ENCODE results near the gene PLEKHJ1. TPM values are rescaled to one million over a fixed set of nuclear protein-coding genes. Genes with fewer than 3 reads are reported as not detected.
A peak's percentile ranks its signal among the peaks of the same experiment; 100 is the strongest.

Gene PLEKHJ1
- total and polyA plus RNA-seq, 2 of the 13 experiments (the other 11 are each of a cell fraction or from before 2014, with no cell fraction given), result 70.5 to 130 TPM

DNA sequence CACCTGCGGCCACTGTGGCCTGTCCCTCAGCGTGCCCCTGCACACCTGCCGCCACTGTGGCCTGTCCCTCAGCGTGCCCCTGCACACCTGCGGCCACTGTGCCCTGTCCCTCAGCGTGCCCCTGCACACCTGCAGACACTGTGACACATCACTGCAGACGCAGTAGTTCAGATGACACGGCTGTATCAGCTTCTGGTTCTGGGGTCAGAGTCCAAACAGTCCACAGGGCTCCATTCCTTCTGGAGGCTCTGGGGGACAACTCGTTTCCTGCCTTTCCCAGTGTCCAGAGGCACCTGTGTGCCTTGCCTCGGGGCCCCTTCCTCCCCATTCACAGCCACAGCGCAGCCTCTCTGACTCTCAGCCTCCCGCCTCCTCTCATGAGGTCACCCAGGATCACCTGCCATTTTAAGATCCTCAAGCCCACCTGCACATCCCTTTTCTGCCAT, 6.0 kb upstream of the PLEKHJ1 start (continued):
- TF ChIP-seq, protein P1, sequence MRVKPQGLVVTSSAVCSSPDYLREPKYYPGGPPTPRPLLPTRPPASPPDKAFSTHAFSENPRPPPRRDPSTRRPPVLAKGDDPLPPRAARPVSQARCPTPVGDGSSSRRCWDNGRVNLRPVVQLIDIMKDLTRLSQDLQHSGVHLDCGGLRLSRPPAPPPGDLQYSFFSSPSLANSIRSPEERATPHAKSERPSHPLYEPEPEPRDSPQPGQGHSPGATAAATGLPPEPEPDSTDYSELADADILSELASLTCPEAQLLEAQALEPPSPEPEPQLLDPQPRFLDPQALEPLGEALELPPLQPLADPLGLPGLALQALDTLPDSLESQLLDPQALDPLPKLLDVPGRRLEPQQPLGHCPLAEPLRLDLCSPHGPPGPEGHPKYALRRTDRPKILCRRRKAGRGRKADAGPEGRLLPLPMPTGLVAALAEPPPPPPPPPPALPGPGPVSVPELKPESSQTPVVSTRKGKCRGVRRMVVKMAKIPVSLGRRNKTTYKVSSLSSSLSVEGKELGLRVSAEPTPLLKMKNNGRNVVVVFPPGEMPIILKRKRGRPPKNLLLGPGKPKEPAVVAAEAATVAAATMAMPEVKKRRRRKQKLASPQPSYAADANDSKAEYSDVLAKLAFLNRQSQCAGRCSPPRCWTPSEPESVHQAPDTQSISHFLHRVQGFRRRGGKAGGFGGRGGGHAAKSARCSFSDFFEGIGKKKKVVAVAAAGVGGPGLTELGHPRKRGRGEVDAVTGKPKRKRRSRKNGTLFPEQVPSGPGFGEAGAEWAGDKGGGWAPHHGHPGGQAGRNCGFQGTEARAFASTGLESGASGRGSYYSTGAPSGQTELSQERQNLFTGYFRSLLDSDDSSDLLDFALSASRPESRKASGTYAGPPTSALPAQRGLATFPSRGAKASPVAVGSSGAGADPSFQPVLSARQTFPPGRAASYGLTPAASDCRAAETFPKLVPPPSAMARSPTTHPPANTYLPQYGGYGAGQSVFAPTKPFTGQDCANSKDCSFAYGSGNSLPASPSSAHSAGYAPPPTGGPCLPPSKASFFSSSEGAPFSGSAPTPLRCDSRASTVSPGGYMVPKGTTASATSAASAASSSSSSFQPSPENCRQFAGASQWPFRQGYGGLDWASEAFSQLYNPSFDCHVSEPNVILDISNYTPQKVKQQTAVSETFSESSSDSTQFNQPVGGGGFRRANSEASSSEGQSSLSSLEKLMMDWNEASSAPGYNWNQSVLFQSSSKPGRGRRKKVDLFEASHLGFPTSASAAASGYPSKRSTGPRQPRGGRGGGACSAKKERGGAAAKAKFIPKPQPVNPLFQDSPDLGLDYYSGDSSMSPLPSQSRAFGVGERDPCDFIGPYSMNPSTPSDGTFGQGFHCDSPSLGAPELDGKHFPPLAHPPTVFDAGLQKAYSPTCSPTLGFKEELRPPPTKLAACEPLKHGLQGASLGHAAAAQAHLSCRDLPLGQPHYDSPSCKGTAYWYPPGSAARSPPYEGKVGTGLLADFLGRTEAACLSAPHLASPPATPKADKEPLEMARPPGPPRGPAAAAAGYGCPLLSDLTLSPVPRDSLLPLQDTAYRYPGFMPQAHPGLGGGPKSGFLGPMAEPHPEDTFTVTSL (CRISPR knock-in tag; IDR thresholded peaks at IDR 0.05; ENCODE audit: borderline replicate concordance), result no peak
- TF ChIP-seq NCOR1 (IDR thresholded peaks at IDR 0.05; ENCODE audit: borderline replicate concordance, low read length) (no peak), NFIC (IDR thresholded peaks at IDR 0.05; ENCODE audit: low read length) (no peak), RELA (CRISPR knock-in tag; IDR thresholded peaks at IDR 0.05) (no peak), POLR2A (IDR thresholded peaks at IDR 0.05; ENCODE audit: insufficient read depth in 1 of 2, low read depth in 2 of 2, low read length in 2 of 2) (peak in 1 of 2 experiments; percentile 28; a peak in 1 of 4 replicates), FOSL1 (CRISPR knock-in tag; IDR thresholded peaks at IDR 0.05; ENCODE audit: borderline replicate concordance) (no peak), CBX1 (IDR thresholded peaks at IDR 0.05; ENCODE audit: low read depth) (no peak), SYNCRIP (IDR thresholded peaks at IDR 0.05; ENCODE audit: insufficient read depth, low read depth, low read length) (no peak), NFATC3 (CRISPR knock-in tag; IDR thresholded peaks at IDR 0.05) (no peak), NFYB (CRISPR knock-in tag; IDR thresholded peaks at IDR 0.05) (no peak), ZNF232 (CRISPR knock-in tag; IDR thresholded peaks at IDR 0.05; ENCODE audit: borderline replicate concordance) (no peak), ZBTB21 (CRISPR knock-in tag; IDR thresholded peaks at IDR 0.05) (peak; percentile 51; the same call in 1 of the 2 replicates), MEIS2 (CRISPR knock-in tag; IDR thresholded peaks at IDR 0.05) (no peak), NR1H2 (CRISPR knock-in tag; IDR thresholded peaks at IDR 0.05; ENCODE audit: borderline replicate concordance, low read depth) (no peak), ZNF83 (CRISPR knock-in tag; IDR thresholded peaks at IDR 0.05; ENCODE audit: borderline replicate concordance) (no peak), HCFC1 (IDR thresholded peaks at IDR 0.05; ENCODE audit: low read depth, low read length) (no peak), ZNF709 (CRISPR knock-in tag; IDR thresholded peaks at IDR 0.05) (no peak), HDAC2 (CRISPR knock-in tag; IDR thresholded peaks at IDR 0.05) (peak; percentile 52; the same call in 1 of the 2 replicates), CBX2 (IDR thresholded peaks at IDR 0.05; ENCODE audit: low read depth, low read length) (no peak), CBX2 (CRISPR knock-in tag; IDR thresholded peaks at IDR 0.05; ENCODE audit: low read depth) (no peak)
- TF ChIP-seq, protein P2, sequence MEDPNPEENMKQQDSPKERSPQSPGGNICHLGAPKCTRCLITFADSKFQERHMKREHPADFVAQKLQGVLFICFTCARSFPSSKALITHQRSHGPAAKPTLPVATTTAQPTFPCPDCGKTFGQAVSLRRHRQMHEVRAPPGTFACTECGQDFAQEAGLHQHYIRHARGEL (CRISPR knock-in tag; IDR thresholded peaks at IDR 0.05), result no peak
- TF ChIP-seq, protein P3, sequence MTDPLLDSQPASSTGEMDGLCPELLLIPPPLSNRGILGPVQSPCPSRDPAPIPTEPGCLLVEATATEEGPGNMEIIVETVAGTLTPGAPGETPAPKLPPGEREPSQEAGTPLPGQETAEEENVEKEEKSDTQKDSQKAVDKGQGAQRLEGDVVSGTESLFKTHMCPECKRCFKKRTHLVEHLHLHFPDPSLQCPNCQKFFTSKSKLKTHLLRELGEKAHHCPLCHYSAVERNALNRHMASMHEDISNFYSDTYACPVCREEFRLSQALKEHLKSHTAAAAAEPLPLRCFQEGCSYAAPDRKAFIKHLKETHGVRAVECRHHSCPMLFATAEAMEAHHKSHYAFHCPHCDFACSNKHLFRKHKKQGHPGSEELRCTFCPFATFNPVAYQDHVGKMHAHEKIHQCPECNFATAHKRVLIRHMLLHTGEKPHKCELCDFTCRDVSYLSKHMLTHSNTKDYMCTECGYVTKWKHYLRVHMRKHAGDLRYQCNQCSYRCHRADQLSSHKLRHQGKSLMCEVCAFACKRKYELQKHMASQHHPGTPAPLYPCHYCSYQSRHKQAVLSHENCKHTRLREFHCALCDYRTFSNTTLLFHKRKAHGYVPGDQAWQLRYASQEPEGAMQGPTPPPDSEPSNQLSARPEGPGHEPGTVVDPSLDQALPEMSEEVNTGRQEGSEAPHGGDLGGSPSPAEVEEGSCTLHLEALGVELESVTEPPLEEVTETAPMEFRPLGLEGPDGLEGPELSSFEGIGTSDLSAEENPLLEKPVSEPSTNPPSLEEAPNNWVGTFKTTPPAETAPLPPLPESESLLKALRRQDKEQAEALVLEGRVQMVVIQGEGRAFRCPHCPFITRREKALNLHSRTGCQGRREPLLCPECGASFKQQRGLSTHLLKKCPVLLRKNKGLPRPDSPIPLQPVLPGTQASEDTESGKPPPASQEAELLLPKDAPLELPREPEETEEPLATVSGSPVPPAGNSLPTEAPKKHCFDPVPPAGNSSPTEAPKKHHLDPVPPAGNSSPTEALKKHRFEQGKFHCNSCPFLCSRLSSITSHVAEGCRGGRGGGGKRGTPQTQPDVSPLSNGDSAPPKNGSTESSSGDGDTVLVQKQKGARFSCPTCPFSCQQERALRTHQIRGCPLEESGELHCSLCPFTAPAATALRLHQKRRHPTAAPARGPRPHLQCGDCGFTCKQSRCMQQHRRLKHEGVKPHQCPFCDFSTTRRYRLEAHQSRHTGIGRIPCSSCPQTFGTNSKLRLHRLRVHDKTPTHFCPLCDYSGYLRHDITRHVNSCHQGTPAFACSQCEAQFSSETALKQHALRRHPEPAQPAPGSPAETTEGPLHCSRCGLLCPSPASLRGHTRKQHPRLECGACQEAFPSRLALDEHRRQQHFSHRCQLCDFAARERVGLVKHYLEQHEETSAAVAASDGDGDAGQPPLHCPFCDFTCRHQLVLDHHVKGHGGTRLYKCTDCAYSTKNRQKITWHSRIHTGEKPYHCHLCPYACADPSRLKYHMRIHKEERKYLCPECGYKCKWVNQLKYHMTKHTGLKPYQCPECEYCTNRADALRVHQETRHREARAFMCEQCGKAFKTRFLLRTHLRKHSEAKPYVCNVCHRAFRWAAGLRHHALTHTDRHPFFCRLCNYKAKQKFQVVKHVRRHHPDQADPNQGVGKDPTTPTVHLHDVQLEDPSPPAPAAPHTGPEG (CRISPR knock-in tag; IDR thresholded peaks at IDR 0.05), result no peak
